Astrocyte (in vitro differentiated cells and primary cell): ENCODE data around the gene THADA.

ENCODE experiments used
- CTCF ChIP-seq: IDR thresholded peaks from 2 replicates; pipeline ENCODE4 v1.5.1; 2011; ENCODE audit warnings: low read depth, mild to moderate bottlenecking, inconsistent platforms, low read length, moderate library complexity; ENCODE audit not compliant: insufficient read depth
- EZH2 ChIP-seq: IDR thresholded peaks from 2 replicates; pipeline ENCODE4 v1.6.1; 2012; ENCODE audit warnings: mild to moderate bottlenecking, low read length, inconsistent platforms; ENCODE audit not compliant: insufficient read depth

- no peak for TF ChIP-seq CTCF
- TF ChIP-seq EZH2: no peak
Observed at GRCh38 chr2:43415592-43415991, 180.2 kb downstream of the THADA start.
